Activated gamma-delta T cell treated with Interleukin-2 at 50 U/mL for 16 hours (primary cell): ENCODE data around the gene KDM4F.

Experiments
- DNase-seq: peaks from one replicate; pipeline ENCODE4 v3.0.0-alpha.2; 2020

KDM4F gene

GRCh38 chr11:95092549-95093324 lies 43.5 kb downstream of the KDM4F start:
- no peak for DNase-seq

- DNase-seq: no peak
Observed at GRCh38 chr11:95093548-95093947, 44.3 kb downstream of the KDM4F start.

GRCh38 chr11:95095858-95096587 lies 46.8 kb downstream of the KDM4F start:
- DNase-seq: no peak

GRCh38 chr11:95097209-95097608 lies 48.0 kb downstream of the KDM4F start:
- DNase-seq: no peak

- no peak for DNase-seq
Observed at GRCh38 chr11:95098826-95099225, 49.6 kb downstream of the KDM4F start.

GRCh38 chr11:95100191-95100648 lies 51.0 kb downstream of the KDM4F start:
- DNase-seq: no peak
